Amniotic epithelial cell (primary cell): ENCODE measurements around the gene PHETA2.
"Not testable (repeated sequence)": the region's sequence is repeated elsewhere in the genome, so short reads cannot be mapped to it uniquely, and the experiment has no call there.

Source experiments
- DNase-seq: peaks from one replicate; pipeline ENCODE4 v3.0.0-alpha.2; 2010; ENCODE audit warnings: low read depth

The PHETA2 gene

GRCh38 chr22:42069801-42070516, 4.1 kb upstream of the PHETA2 start:
- no peak for DNase-seq

- peak; percentile 96 for DNase-seq
These were observed 3.3 kb upstream of the PHETA2 start, which contains the start of gene NAGA for GRCh38 chr22:42070517-42071422. Gene NAGA (minus strand): TSS chr22:42070812. CDS start chr22:42070297, 515 bp downstream.

GRCh38 chr22:42071508-42071907, 2.5 kb upstream of the PHETA2 start:
- not testable (repeated sequence) for DNase-seq

GRCh38 chr22:42072606-42073330, 1.3 kb upstream of the PHETA2 start:
- no peak for DNase-seq

GRCh38 chr22:42073621-42074041, 417 bp upstream of the PHETA2 start:
- DNase-seq, result no peak

GRCh38 chr22:42074846-42075676, 1.0 kb downstream of the PHETA2 start:
- DNase-seq, result no peak

- no peak for DNase-seq
These were observed 2.9 kb downstream of the PHETA2 start for GRCh38 chr22:42076764-42077485.

GRCh38 chr22:42077486-42078125, 3.6 kb downstream of the PHETA2 start:
- no peak for DNase-seq

- peak; percentile 27 for DNase-seq
These were observed 4.6 kb downstream of the PHETA2 start for GRCh38 chr22:42078469-42079318.

- peak; percentile 96 for DNase-seq
These were observed 5.5 kb downstream of the PHETA2 start, which contains the start of gene SMDT1 for GRCh38 chr22:42079319-42080251. Gene SMDT1 (plus strand): TSS chr22:42079700. CDS start chr22:42079769, 69 bp downstream.

GRCh38 chr22:42080287-42080686, 6.2 kb downstream of the PHETA2 start:
- DNase-seq, result peak; percentile 62

- no peak for DNase-seq
These were observed 9.1 kb downstream of the PHETA2 start for GRCh38 chr22:42083119-42083518.

- DNase-seq, result no peak
These were observed 10.8 kb downstream of the PHETA2 start for GRCh38 chr22:42084874-42085273.

GRCh38 chr22:42086051-42086450, 12.0 kb downstream of the PHETA2 start:
- no peak for DNase-seq

GRCh38 chr22:42090596-42091454, 16.8 kb downstream of the PHETA2 start, which contains the start of gene NDUFA6:
Gene NDUFA6 (minus strand): TSS chr22:42090772. CDS start chr22:42090744, 28 bp downstream.
- DNase-seq, result peak; percentile 98

- DNase-seq, result peak; percentile 12
These were observed 17.4 kb downstream of the PHETA2 start for GRCh38 chr22:42091455-42091782.

GRCh38 chr22:42101199-42101598, 27.2 kb downstream of the PHETA2 start:
- no peak for DNase-seq
